Testis (tissue), 2 donors: Measurements from ENCODE around the gene VWA8.

ENCODE experiments used
- CTCF ChIP-seq, 3 experiments: fragments of 450-650 bp in 2 of 3; fragments of 200-600 bp in 1 of 3; sonication (generic) in 1 of 3; IDR thresholded peaks; one replicate each; pipeline ENCODE4 v1.5.1; 2016 to 2019; ENCODE audit warnings: antibody characterized with exemption in 3 of 3, mild to moderate bottlenecking in 2 of 3, moderate library complexity in 1 of 3
- POLR2A ChIP-seq: fragments of 450-650 bp; IDR thresholded peaks from one replicate; pipeline ENCODE4 v1.6.1; 2017; ENCODE audit warnings: antibody characterized with exemption, mild to moderate bottlenecking, moderate library complexity

DNA sequence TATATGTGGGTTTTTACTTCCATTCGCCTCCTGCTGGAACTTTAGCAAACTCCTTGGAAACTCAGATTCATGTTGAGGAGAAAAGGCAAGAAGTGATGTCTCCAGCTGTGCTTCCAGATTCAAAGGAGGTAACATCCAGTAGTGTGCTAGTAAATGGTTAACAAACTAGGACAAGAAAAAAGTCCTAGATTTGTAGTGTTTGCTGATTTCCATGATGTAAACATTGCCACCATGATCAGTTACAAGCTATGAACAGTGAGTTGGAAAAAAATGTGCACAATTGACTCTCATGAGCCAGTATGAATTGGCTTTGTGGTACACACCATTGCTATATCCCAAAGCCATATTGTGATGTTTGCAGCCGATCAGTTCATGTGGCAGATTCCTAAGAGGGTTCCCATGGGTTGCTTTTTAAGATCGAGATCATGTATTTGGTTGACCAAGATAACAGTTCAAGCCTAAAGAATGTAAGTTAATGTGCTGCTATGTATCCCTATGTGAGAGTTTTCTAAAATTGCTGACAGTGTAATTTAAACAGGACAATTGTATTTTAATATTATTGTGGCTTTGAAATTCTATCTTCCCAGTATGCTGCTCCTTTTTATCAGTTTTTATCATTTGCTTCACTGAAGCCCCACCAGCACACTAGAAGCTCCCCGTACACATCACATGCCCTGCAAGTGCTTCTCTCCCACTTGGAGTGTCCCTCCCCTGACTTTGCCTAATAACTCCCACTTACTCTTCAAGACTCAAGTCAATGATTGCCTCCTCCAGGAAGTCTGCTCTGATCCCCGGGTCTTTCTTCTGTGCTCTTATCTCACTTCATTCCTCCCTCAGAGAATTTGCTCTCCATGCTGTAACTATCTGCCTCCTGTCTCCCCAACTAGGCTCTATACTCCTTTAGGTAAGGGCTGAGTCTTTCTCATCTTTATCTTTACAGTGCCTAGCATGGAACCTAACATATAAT is 355.3 kb downstream of the VWA8 start:
- TF ChIP-seq CTCF (IDR thresholded peaks at IDR 0.05) (no peak), POLR2A (no peak)
